ENCODE data around the gene ATXN7L1.

ATXN7L1 gene

GRCh38 chr7:105596866-105597265 lies 279.5 kb downstream of the ATXN7L1 start:
- TF ChIP-seq SUZ12 (IDR thresholded peaks at IDR 0.05; ENCODE audit: extremely low read depth, insufficient read depth, insufficient read length) (no peak), ZNF274 (IDR thresholded peaks at IDR 0.05; ENCODE audit: low read depth, low read length) (no peak), YY1 (IDR thresholded peaks at IDR 0.05; ENCODE audit: insufficient read depth, insufficient read length) (no peak)
- Histone ChIP-seq H3K9ac (ENCODE audit: insufficient read length, low read depth) (no peak overlapping the region), H3K36me3 (ENCODE audit: insufficient read depth, insufficient read length, low read length) (no peaks in the 10 kb centered on the region), H3K4me3 (ENCODE audit: insufficient read length, low read depth) (no peak overlapping the region), H3K4me1 (ENCODE audit: insufficient read depth, insufficient read length) (no peaks in the 10 kb centered on the region), H3K27me3 (ENCODE audit: insufficient read depth, insufficient read length) (no peaks in the 10 kb centered on the region), H3K9me3 (ENCODE audit: insufficient read depth, low read length) (no peaks in the 10 kb centered on the region)
- DNase-seq (ENCODE audit: low read depth, low spot score), result no peak

- Histone ChIP-seq H3K4me1 (ENCODE audit: insufficient read depth, insufficient read length) (no peaks in the 10 kb centered on the region), H3K27me3 (ENCODE audit: insufficient read depth, insufficient read length) (no peaks in the 10 kb centered on the region), H3K36me3 (ENCODE audit: insufficient read depth, insufficient read length, low read length) (no peaks in the 10 kb centered on the region), H3K4me3 (ENCODE audit: insufficient read length, low read depth) (no peak overlapping the region), H3K9me3 (ENCODE audit: insufficient read depth, low read length) (no peaks in the 10 kb centered on the region), H3K9ac (ENCODE audit: insufficient read length, low read depth) (no peak overlapping the region)
- no peak for TF ChIP-seq SUZ12 (IDR thresholded peaks at IDR 0.05; ENCODE audit: extremely low read depth, insufficient read depth, insufficient read length)
- no peak for TF ChIP-seq ZNF274 (IDR thresholded peaks at IDR 0.05; ENCODE audit: low read depth, low read length)
- no peak for TF ChIP-seq YY1 (IDR thresholded peaks at IDR 0.05; ENCODE audit: insufficient read depth, insufficient read length)
- DNase-seq (ENCODE audit: low read depth, low spot score), result no peak
Observed at GRCh38 chr7:105594034-105594433, 282.4 kb downstream of the ATXN7L1 start.

GRCh38 chr7:105591522-105591921 lies 284.9 kb downstream of the ATXN7L1 start:
- TF ChIP-seq SUZ12 (IDR thresholded peaks at IDR 0.05; ENCODE audit: extremely low read depth, insufficient read depth, insufficient read length) (no peak), ZNF274 (IDR thresholded peaks at IDR 0.05; ENCODE audit: low read depth, low read length) (no peak), YY1 (IDR thresholded peaks at IDR 0.05; ENCODE audit: insufficient read depth, insufficient read length) (no peak)
- Histone ChIP-seq H3K4me3 (ENCODE audit: insufficient read length, low read depth) (no peak overlapping the region), H3K9me3 (ENCODE audit: insufficient read depth, low read length) (no peaks in the 10 kb centered on the region), H3K4me1 (ENCODE audit: insufficient read depth, insufficient read length) (no peaks in the 10 kb centered on the region), H3K27me3 (ENCODE audit: insufficient read depth, insufficient read length) (no peaks in the 10 kb centered on the region), H3K9ac (ENCODE audit: insufficient read length, low read depth) (no peak overlapping the region), H3K36me3 (ENCODE audit: insufficient read depth, insufficient read length, low read length) (no peaks in the 10 kb centered on the region)
- DNase-seq (ENCODE audit: low read depth, low spot score), result no peak

GRCh38 chr7:105590793-105591192 lies 285.6 kb downstream of the ATXN7L1 start:
- H3K36me3 ChIP-seq (ENCODE audit: insufficient read depth, insufficient read length, low read length), result no peaks in the 10 kb centered on the region
- H3K9me3 ChIP-seq (ENCODE audit: insufficient read depth, low read length), result no peaks in the 10 kb centered on the region
- no peaks in the 10 kb centered on the region for H3K27me3 ChIP-seq (ENCODE audit: insufficient read depth, insufficient read length)
- H3K9ac ChIP-seq (ENCODE audit: insufficient read length, low read depth), result no peak overlapping the region
- no peak overlapping the region for H3K4me3 ChIP-seq (ENCODE audit: insufficient read length, low read depth)
- TF ChIP-seq YY1 (IDR thresholded peaks at IDR 0.05; ENCODE audit: insufficient read depth, insufficient read length) (no peak), SUZ12 (IDR thresholded peaks at IDR 0.05; ENCODE audit: extremely low read depth, insufficient read depth, insufficient read length) (no peak), ZNF274 (IDR thresholded peaks at IDR 0.05; ENCODE audit: low read depth, low read length) (no peak)
- DNase-seq (ENCODE audit: low read depth, low spot score), result no peak
- no peaks in the 10 kb centered on the region for H3K4me1 ChIP-seq (ENCODE audit: insufficient read depth, insufficient read length)

GRCh38 chr7:105589356-105590077 lies 286.9 kb downstream of the ATXN7L1 start:
- Histone ChIP-seq H3K4me3 (ENCODE audit: insufficient read length, low read depth) (no peak overlapping the region), H3K36me3 (ENCODE audit: insufficient read depth, insufficient read length, low read length) (no peaks in the 10 kb centered on the region), H3K27me3 (ENCODE audit: insufficient read depth, insufficient read length) (no peaks in the 10 kb centered on the region), H3K4me1 (ENCODE audit: insufficient read depth, insufficient read length) (no peaks in the 10 kb centered on the region), H3K9me3 (ENCODE audit: insufficient read depth, low read length) (0 out of 2 replicates have a peak, but pooled peaks cover 5% of the 10 kb centered on the region), H3K9ac (ENCODE audit: insufficient read length, low read depth) (no peak overlapping the region)
- no peak for DNase-seq (ENCODE audit: low read depth, low spot score)
- no peak for TF ChIP-seq ZNF274 (IDR thresholded peaks at IDR 0.05; ENCODE audit: low read depth, low read length)
- TF ChIP-seq YY1 (IDR thresholded peaks at IDR 0.05; ENCODE audit: insufficient read depth, insufficient read length), result no peak
- no peak for TF ChIP-seq SUZ12 (IDR thresholded peaks at IDR 0.05; ENCODE audit: extremely low read depth, insufficient read depth, insufficient read length)

- peaks cover 13% of the 10 kb centered on the region; the same call in 1 of the 2 replicates for H3K9me3 ChIP-seq (ENCODE audit: insufficient read depth, low read length)
- H3K27me3 ChIP-seq (ENCODE audit: insufficient read depth, insufficient read length), result no peaks in the 10 kb centered on the region
- TF ChIP-seq SUZ12 (IDR thresholded peaks at IDR 0.05; ENCODE audit: extremely low read depth, insufficient read depth, insufficient read length), result no peak
- no peak for TF ChIP-seq ZNF274 (IDR thresholded peaks at IDR 0.05; ENCODE audit: low read depth, low read length)
- no peak for TF ChIP-seq YY1 (IDR thresholded peaks at IDR 0.05; ENCODE audit: insufficient read depth, insufficient read length)
- no peak for DNase-seq (ENCODE audit: low read depth, low spot score)
- H3K9ac ChIP-seq (ENCODE audit: insufficient read length, low read depth), result no peak overlapping the region
- no peak overlapping the region for H3K4me3 ChIP-seq (ENCODE audit: insufficient read length, low read depth)
- H3K36me3 ChIP-seq (ENCODE audit: insufficient read depth, insufficient read length, low read length), result no peaks in the 10 kb centered on the region
- H3K4me1 ChIP-seq (ENCODE audit: insufficient read depth, insufficient read length), result no peaks in the 10 kb centered on the region
Observed at GRCh38 chr7:105587909-105588635, 288.3 kb downstream of the ATXN7L1 start.

- DNase-seq (ENCODE audit: low read depth, low spot score), result no peak
- H3K9ac ChIP-seq (ENCODE audit: insufficient read length, low read depth), result no peak overlapping the region
Observed at GRCh38 chr7:105585850-105586500, 290.4 kb downstream of the ATXN7L1 start.

More at GRCh38 chr7:105585850-105586500, 290.4 kb downstream of the ATXN7L1 start:
- Histone ChIP-seq H3K9me3 (ENCODE audit: insufficient read depth, low read length) (peaks cover 13% of the 10 kb centered on the region; the same call in 1 of the 2 replicates), H3K4me1 (ENCODE audit: insufficient read depth, insufficient read length) (no peaks in the 10 kb centered on the region), H3K27me3 (ENCODE audit: insufficient read depth, insufficient read length) (no peaks in the 10 kb centered on the region), H3K4me3 (ENCODE audit: insufficient read length, low read depth) (no peak overlapping the region), H3K36me3 (ENCODE audit: insufficient read depth, insufficient read length, low read length) (no peaks in the 10 kb centered on the region)
- no peak for TF ChIP-seq ZNF274 (IDR thresholded peaks at IDR 0.05; ENCODE audit: low read depth, low read length)
